HG02938 (cell line): ENCODE results near the gene OR10A2.
"Not testable (repeated sequence)": the region's sequence is repeated elsewhere in the genome, so short reads cannot be mapped to it uniquely, and the experiment has no call there.

ENCODE experiments used
- ATAC-seq: cut with Tn5 transposase; IDR thresholded peaks from one replicate; pipeline ENCODE4 v1.9.1; 2021; ENCODE audit warnings: mild to moderate bottlenecking, moderate library complexity; ENCODE audit not compliant: unreplicated experiment

Gene OR10A2

GRCh38 chr11:6862961-6863360 is at the start of gene OR10A2:
OR10A2 (plus strand) TSS chr11:6863057; CDS start chr11:6869755, 6,698 bp downstream.
- no peak for ATAC-seq

GRCh38 chr11:6813656-6814055 is 49.2 kb upstream of the OR10A2 start:
- ATAC-seq = no peak

GRCh38 chr11:6817694-6818093 is 45.2 kb upstream of the OR10A2 start:
- no peak for ATAC-seq

GRCh38 chr11:6818967-6819366 is 43.9 kb upstream of the OR10A2 start:
- ATAC-seq = no peak

- no peak for ATAC-seq
These were observed 38.6 kb upstream of the OR10A2 start for GRCh38 chr11:6824136-6824823.

GRCh38 chr11:6825231-6825744 is 37.6 kb upstream of the OR10A2 start:
- ATAC-seq = no peak

GRCh38 chr11:6828103-6828502 is 34.8 kb upstream of the OR10A2 start:
- no peak for ATAC-seq

GRCh38 chr11:6833356-6833755 is 29.5 kb upstream of the OR10A2 start:
- ATAC-seq = no peak

- ATAC-seq = no peak
These were observed 28.8 kb upstream of the OR10A2 start for GRCh38 chr11:6834021-6834420.

- no peak for ATAC-seq
These were observed 21.2 kb upstream of the OR10A2 start for GRCh38 chr11:6841694-6842093.

- ATAC-seq = no peak
These were observed 19.2 kb upstream of the OR10A2 start for GRCh38 chr11:6843670-6844069.

GRCh38 chr11:6844356-6844755 is 18.5 kb upstream of the OR10A2 start:
- ATAC-seq = no peak

- no peak for ATAC-seq
These were observed 17.5 kb upstream of the OR10A2 start, which contains the start of gene OR10A5 for GRCh38 chr11:6845383-6845782. OR10A5 (plus strand) TSS chr11:6845683; CDS start chr11:6845683, 0 bp downstream.

GRCh38 chr11:6850526-6850925 is 12.3 kb upstream of the OR10A2 start:
- no peak for ATAC-seq

GRCh38 chr11:6854801-6855200 is 8.1 kb upstream of the OR10A2 start:
- ATAC-seq = not testable (repeated sequence)

- no peak for ATAC-seq
These were observed 6.8 kb upstream of the OR10A2 start for GRCh38 chr11:6855971-6856541.

GRCh38 chr11:6856871-6857270 is 6.0 kb upstream of the OR10A2 start:
- peak; percentile 96 for ATAC-seq

- no peak for ATAC-seq
These were observed 1.6 kb downstream of the OR10A2 start for GRCh38 chr11:6864438-6864837.

GRCh38 chr11:6871278-6871677 is 8.4 kb downstream of the OR10A2 start:
- no peak for ATAC-seq

GRCh38 chr11:6875761-6876160 is 12.9 kb downstream of the OR10A2 start:
- ATAC-seq = no peak

GRCh38 chr11:6876325-6876724 is 13.5 kb downstream of the OR10A2 start, which contains the start of gene OR10A4:
OR10A4 (plus strand) TSS chr11:6876625; CDS start chr11:6876648, 23 bp downstream.
- no peak for ATAC-seq

- ATAC-seq = no peak
These were observed 14.1 kb downstream of the OR10A2 start for GRCh38 chr11:6876914-6877313.
